ENCODE results near the gene ZNF765.
A peak's percentile ranks its signal among the peaks of the same experiment; 100 is the strongest.
"Not testable (repeated sequence)": the region's sequence is repeated elsewhere in the genome, so short reads cannot be mapped to it uniquely, and the experiment has no call there.

ZNF765 gene

DNA sequence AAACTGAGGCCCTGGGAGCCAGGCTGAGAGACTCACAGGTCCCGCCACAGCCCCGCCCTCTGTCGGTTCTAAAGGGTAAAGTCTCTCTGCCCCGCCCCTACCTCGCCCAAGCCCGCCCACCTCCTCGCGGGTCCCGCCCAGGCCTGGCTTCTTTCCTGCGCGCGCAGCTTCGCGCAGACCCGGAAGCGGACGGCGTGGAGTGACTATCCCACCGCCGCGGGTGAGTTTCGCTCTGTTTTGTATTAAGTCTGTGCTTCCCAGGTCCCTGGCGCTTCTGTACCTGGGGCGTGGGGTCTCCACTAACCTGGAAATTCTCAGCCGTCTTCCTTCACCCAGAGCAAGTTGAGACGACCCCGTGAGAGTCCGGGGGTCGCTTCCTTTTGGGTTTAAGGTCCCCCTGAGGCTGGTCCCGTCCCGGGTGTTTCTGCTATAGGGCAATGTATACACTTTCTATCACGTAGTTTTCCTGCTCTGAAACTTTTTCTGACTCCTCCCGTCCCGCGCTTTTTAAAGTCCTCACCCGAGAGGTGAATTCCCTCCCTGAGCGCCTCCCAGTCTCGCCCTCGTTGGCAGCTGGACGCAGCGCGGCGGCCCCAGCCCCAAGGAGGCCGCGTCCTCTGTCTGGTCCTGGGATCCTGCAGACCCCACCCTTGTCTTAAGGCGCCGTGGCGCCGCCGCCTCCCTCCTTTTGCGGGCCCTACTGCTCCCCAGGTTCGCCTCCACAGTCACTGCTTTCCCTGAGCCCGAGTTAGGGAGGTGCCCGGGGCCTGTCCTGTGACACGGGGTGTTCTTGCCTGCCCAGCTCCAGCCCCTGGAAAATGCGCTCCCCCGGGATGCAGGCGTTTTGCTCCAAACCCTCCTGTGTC is at the start of gene ZNF765:
Gene ZNF765, plus strand, starts transcription at position 176 of the 866 bp plus-strand sequence. CDS start 2,867 bp downstream, outside the sequence.
- TF ChIP-seq, protein P1, sequence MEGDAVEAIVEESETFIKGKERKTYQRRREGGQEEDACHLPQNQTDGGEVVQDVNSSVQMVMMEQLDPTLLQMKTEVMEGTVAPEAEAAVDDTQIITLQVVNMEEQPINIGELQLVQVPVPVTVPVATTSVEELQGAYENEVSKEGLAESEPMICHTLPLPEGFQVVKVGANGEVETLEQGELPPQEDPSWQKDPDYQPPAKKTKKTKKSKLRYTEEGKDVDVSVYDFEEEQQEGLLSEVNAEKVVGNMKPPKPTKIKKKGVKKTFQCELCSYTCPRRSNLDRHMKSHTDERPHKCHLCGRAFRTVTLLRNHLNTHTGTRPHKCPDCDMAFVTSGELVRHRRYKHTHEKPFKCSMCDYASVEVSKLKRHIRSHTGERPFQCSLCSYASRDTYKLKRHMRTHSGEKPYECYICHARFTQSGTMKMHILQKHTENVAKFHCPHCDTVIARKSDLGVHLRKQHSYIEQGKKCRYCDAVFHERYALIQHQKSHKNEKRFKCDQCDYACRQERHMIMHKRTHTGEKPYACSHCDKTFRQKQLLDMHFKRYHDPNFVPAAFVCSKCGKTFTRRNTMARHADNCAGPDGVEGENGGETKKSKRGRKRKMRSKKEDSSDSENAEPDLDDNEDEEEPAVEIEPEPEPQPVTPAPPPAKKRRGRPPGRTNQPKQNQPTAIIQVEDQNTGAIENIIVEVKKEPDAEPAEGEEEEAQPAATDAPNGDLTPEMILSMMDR (IDR thresholded peaks at IDR 0.05; ENCODE audit: extremely low read depth, missing control alignments): no peak
- DNase-seq (ENCODE audit: low spot score): peak; percentile 93

DNA sequence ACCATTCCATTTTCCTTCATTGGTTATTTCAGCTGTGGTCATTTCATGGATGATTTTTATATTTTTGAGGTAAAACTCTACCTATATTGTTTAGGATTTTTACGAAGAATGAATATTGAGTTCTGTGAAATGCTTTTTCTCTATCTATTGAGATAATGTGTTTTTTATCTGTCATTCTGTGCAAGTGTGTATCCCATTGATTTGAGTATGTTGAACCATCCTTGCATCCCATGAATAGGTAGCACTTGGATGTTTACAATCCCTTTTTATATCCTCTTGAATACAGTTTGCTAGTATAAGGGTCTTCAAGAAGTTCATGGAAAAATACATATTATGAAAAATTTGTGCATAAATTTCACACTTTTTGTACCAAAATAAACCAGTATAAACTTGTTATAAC is 39.2 kb upstream of the ZNF765 start:
- DNase-seq (ENCODE audit: low spot score): no peak
- TF ChIP-seq, protein P1 (IDR thresholded peaks at IDR 0.05; ENCODE audit: extremely low read depth, missing control alignments): no peak

DNA sequence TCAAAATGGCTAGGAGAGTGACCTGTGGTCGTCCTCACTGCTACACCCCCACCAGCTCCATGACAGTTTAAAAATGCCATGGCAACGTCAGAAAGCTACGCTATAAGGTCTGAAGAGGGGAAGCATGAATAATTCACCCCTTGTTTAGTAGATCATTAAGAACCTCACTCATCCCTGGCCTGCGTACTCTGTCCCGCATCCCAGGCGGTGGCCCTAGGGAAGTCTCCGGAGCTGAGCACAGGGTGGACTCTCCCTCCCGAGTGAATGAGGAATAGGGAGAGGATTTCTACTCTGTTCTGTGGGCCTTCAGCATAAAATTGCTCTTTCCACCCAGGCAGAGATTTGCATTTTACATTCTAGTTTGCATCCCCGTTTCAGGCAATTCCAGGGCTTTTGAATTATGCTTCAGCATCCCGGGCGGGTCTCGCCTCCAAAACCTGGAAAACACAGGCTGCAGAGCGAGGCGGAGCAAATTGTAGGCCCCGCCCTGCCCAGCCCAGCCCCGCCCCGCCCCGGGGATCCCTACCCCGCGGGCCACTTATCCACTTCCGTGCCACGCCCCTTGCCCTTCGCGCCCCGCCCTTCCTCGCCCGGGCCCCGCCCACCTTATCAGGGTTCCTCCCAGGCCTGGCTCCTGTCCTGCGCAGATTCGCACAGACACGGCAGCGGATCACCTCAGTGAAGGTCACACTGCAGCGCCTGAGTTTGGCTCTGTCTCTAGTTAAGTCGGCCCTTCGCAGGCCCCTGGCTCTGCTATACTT is 36.9 kb upstream of the ZNF765 start:
- TF ChIP-seq, protein P1 (IDR thresholded peaks at IDR 0.05; ENCODE audit: extremely low read depth, missing control alignments): no peak

DNA sequence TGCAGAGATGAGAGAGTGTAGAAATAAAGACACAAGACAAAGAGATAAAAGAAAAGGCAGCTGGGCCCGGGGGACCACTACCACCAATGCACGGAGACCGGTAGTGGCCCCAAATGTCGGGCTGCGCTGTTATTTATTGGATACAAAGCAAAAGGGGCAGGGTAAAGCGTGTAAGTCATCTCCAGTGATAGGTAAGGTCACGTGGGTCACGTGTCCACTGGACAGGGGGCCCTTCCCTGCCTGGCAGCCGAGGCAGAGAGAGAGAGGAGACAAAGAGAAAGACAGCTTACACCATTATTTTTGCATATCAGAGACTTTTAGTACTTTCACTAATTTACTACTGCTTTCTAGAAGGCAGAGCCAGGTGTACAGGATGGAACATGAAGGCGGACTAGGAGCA is 34.9 kb upstream of the ZNF765 start:
- DNase-seq (ENCODE audit: low spot score): not testable (repeated sequence)

More for the DNA sequence above, 36.9 kb upstream of the ZNF765 start:
- peak; percentile 6 for DNase-seq (ENCODE audit: low spot score)

DNA sequence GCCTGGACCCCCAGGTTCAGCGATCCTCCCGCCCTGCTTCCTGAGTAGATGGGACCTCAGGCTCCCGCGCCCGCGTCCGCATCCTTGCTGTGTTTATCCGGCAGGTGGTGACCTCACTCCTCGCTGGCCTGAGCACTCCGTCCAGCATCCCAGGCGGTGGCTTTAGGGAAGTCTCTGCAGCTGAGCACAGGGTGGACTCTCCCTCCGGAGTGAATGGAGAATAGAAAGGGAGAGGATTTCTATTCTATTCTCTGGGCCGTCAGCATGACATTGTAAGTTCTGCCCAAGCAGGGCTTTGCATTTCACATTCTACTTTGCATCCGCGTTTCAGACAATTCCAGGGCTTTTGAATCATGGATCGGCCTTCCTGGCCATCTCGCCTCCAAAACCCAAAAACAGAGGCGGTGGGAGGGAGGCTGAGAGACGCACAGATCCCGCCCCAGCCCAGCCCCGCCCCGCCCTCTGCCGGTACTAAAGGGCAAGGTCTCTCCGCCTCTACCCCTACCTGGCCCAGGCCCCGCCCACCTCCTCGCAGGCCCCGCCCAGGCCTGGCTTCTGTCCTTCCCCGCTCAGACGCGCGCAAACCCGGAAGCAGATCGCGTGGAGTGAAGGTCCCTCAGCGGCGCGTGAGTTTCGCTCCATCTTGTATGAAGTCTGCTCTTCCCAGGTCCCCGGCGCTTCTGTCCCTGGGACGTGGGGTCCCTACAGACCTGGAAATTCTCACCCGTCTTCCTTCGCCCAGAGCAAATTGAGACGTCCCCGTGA is 29.6 kb upstream of the ZNF765 start, which contains the start of gene ZNF525:
Gene ZNF525, plus strand, starts transcription at position 572 of the 765 bp plus-strand sequence. CDS start 6,577 bp downstream, outside the sequence.
- peak; percentile 96 for DNase-seq (ENCODE audit: low spot score)
- TF ChIP-seq, protein P1 (IDR thresholded peaks at IDR 0.05; ENCODE audit: extremely low read depth, missing control alignments): no peak

DNA sequence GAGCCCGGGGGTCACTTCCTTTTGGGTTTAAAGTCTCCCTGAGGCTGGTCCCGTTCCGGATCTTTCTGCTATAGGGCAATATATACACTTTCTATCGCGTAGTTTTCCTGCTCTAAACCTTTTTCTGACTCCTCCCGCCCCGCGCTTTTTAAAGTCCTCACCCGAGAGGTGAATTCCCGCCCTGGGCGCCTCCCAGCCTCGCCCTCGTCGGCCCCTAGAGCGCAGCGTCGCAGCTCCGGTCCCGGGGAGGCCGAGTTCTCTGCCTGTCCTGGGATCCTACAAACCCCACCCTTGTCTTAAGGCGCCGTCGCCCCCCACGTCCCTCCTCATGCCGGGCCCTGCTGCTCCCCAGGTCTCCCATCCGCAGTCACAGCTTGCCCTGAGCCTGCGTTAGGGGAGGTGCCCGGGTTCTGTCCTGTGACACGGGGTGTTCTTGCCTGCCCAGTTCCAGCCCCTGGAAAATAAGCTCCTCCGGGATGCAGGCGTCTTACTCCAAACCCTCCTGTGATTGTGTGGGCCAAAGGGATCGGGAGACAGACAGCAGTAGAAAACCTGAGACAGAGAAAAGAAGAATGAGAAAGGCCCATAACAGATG is 29.0 kb upstream of the ZNF765 start:
- no peak for DNase-seq (ENCODE audit: low spot score)
- TF ChIP-seq, protein P1 (IDR thresholded peaks at IDR 0.05; ENCODE audit: extremely low read depth, missing control alignments): no peak

DNA sequence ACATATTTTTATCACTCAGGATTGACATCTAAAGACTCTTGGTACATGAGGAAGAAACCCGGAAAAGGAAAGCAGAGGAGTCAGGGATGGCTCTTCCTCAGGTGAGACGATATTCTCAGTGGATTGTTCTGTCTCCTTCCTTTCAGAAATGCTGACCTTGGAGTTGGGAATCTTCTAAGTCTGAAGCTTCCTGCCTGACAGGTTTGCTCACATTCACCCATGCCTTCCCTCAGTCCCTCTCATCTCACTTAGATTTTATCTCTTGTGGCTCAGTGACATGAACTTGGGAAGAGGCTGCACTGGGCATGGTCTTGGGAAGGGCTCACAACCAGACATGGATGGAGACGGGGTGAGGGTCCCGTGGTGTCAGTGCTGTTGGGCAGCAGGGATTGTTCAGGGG is 22.8 kb upstream of the ZNF765 start:
- DNase-seq (ENCODE audit: low spot score): no peak
- TF ChIP-seq, protein P1 (IDR thresholded peaks at IDR 0.05; ENCODE audit: extremely low read depth, missing control alignments): no peak
